ENCODE data around the gene PSTPIP2. TPM values are rescaled to one million over a fixed set of nuclear protein-coding genes. Genes with fewer than 3 reads are reported as not detected.
"Not testable (repeated sequence)": the region's sequence is repeated elsewhere in the genome, so short reads cannot be mapped to it uniquely, and the experiment has no call there.

The PSTPIP2 gene
- total RNA-seq, 3 donors from 2014 or later (not counting 1 experiment from before 2014, with no cell fraction given) = 34.7 to 55.0 (median 46.9) TPM

- no peak for TF ChIP-seq CTCF (IDR thresholded peaks at IDR 0.05)
- intact Hi-C loops (cut with micrococcal nuclease) = no loop called here
- Histone ChIP-seq H3K36me3 (ENCODE audit: control insufficient read depth, insufficient read depth, low read length) (no peaks in the 10 kb centered on the region), H3K27me3 (ENCODE audit: control insufficient read depth, insufficient read depth, low read length) (no peaks in the 10 kb centered on the region), H3K9me3 (ENCODE audit: control insufficient read depth, insufficient read depth, low read length) (no peaks in the 10 kb centered on the region), H3K4me1 (ENCODE audit: control insufficient read depth, insufficient read depth, low read length) (peaks cover 15% of the 10 kb centered on the region), H3K4me3 (ENCODE audit: low read length) (no peak overlapping the region), H3K27ac (ENCODE audit: low read length) (peak overlapping the region; percentile 56)
- peak overlapping the region; percentile 85 to 90 for H3K27ac Mint-ChIP-seq
- peaks cover 6 to 8% of the 10 kb centered on the region in 2 donors for H3K9me3 Mint-ChIP-seq
- peak; percentile 59 to 69 (median 67) for ATAC-seq
- H3K4me1 Mint-ChIP-seq = peaks cover 28 to 44% of the 10 kb centered on the region in 2 donors
- no peaks in the 10 kb centered on the region for H3K27me3 Mint-ChIP-seq (ENCODE audit: low read depth in 2 of 2)
- peak in 1 of 2 donors; percentile 54 for DNase-seq
- H3K36me3 Mint-ChIP-seq = peaks cover 21% of the 10 kb centered on the region
- 53% methylated on average over 3 of the region's 3 CpGs for WGBS (ENCODE audit: insufficient coverage)
- H3K4me3 Mint-ChIP-seq = peak overlapping the region; percentile 65
Measured at GRCh38 chr18:45998244-45998643, 73.8 kb downstream of the PSTPIP2 start.

- Histone ChIP-seq H3K27me3 (ENCODE audit: control insufficient read depth, insufficient read depth, low read length) (no peaks in the 10 kb centered on the region), H3K4me3 (ENCODE audit: low read length) (no peak overlapping the region), H3K4me1 (ENCODE audit: control insufficient read depth, insufficient read depth, low read length) (peaks cover 15% of the 10 kb centered on the region), H3K27ac (ENCODE audit: low read length) (peak overlapping the region; percentile 56), H3K36me3 (ENCODE audit: control insufficient read depth, insufficient read depth, low read length) (no peaks in the 10 kb centered on the region), H3K9me3 (ENCODE audit: control insufficient read depth, insufficient read depth, low read length) (no peaks in the 10 kb centered on the region)
- H3K36me3 Mint-ChIP-seq = peaks cover 17% of the 10 kb centered on the region
- H3K4me1 Mint-ChIP-seq = peaks cover 22 to 39% of the 10 kb centered on the region in 2 donors
- peak overlapping the region; percentile 65 for H3K4me3 Mint-ChIP-seq
- peaks cover 6 to 8% of the 10 kb centered on the region in 2 donors for H3K9me3 Mint-ChIP-seq
- H3K27ac Mint-ChIP-seq = peak overlapping the region; percentile 85 to 90
- H3K27me3 Mint-ChIP-seq (ENCODE audit: low read depth in 2 of 2) = no peaks in the 10 kb centered on the region
- WGBS (ENCODE audit: insufficient coverage) = 21% methylated on average over 8 of the region's 8 CpGs
- DNase-seq = peak in 1 of 2 donors; percentile 47
- intact Hi-C loops (cut with micrococcal nuclease) = no loop called here
- no peak for TF ChIP-seq CTCF (IDR thresholded peaks at IDR 0.05)
- ATAC-seq = peak; percentile 61 to 66 (median 63)
Measured at GRCh38 chr18:45997700-45998151, 74.3 kb downstream of the PSTPIP2 start.

GRCh38 chr18:45995461-45995860, 76.6 kb downstream of the PSTPIP2 start:
- Mint-ChIP-seq H3K27ac (peak overlapping the region in 1 of 2 donors; percentile 46), H3K4me1 (peaks cover 12 to 20% of the 10 kb centered on the region in 2 donors), H3K4me3 (no peak overlapping the region), H3K36me3 (peaks cover 8% of the 10 kb centered on the region), H3K9me3 (no peaks in the 10 kb centered on the region), H3K27me3 (ENCODE audit: low read depth in 2 of 2) (no peaks in the 10 kb centered on the region)
- WGBS (ENCODE audit: insufficient coverage) = 100% methylated on average over 3 of the region's 3 CpGs
- no peak for TF ChIP-seq CTCF (IDR thresholded peaks at IDR 0.05)
- Histone ChIP-seq H3K9me3 (ENCODE audit: control insufficient read depth, insufficient read depth, low read length) (no peaks in the 10 kb centered on the region), H3K36me3 (ENCODE audit: control insufficient read depth, insufficient read depth, low read length) (no peaks in the 10 kb centered on the region), H3K4me3 (ENCODE audit: low read length) (no peak overlapping the region), H3K4me1 (ENCODE audit: control insufficient read depth, insufficient read depth, low read length) (peaks cover 15% of the 10 kb centered on the region), H3K27ac (ENCODE audit: low read length) (no peak overlapping the region), H3K27me3 (ENCODE audit: control insufficient read depth, insufficient read depth, low read length) (no peaks in the 10 kb centered on the region)
- intact Hi-C loops (cut with micrococcal nuclease) = no loop called here
- ATAC-seq (no peak), DNase-seq (no peak)

GRCh38 chr18:45993438-45993837, 78.6 kb downstream of the PSTPIP2 start:
- DNase-seq (no peak), ATAC-seq (no peak)
- no peaks in the 10 kb centered on the region for H3K27me3 Mint-ChIP-seq (ENCODE audit: low read depth in 2 of 2)
- 95% methylated on average over 4 of the region's 4 CpGs for WGBS (ENCODE audit: insufficient coverage)
- H3K9me3 ChIP-seq (ENCODE audit: control insufficient read depth, insufficient read depth, low read length) = no peaks in the 10 kb centered on the region
- no peak overlapping the region for H3K27ac Mint-ChIP-seq
- H3K4me1 ChIP-seq (ENCODE audit: control insufficient read depth, insufficient read depth, low read length) = peaks cover 12% of the 10 kb centered on the region
- H3K4me3 Mint-ChIP-seq = no peak overlapping the region
- peaks cover 5 to 7% of the 10 kb centered on the region in 2 donors for H3K4me1 Mint-ChIP-seq
- H3K9me3 Mint-ChIP-seq = no peaks in the 10 kb centered on the region
- H3K36me3 Mint-ChIP-seq = peaks cover 16% of the 10 kb centered on the region
- no peak overlapping the region for H3K27ac ChIP-seq (ENCODE audit: low read length)
- no peaks in the 10 kb centered on the region for H3K27me3 ChIP-seq (ENCODE audit: control insufficient read depth, insufficient read depth, low read length)
- TF ChIP-seq CTCF (IDR thresholded peaks at IDR 0.05) = no peak
- H3K36me3 ChIP-seq (ENCODE audit: control insufficient read depth, insufficient read depth, low read length) = peaks cover 3% of the 10 kb centered on the region
- no peak overlapping the region for H3K4me3 ChIP-seq (ENCODE audit: low read length)
- intact Hi-C loops (cut with micrococcal nuclease) = no loop called here

- H3K9me3 ChIP-seq (ENCODE audit: control insufficient read depth, insufficient read depth, low read length); H3K9me3 Mint-ChIP-seq; H3K27me3 ChIP-seq (ENCODE audit: control insufficient read depth, insufficient read depth, low read length); H3K27me3 Mint-ChIP-seq (ENCODE audit: low read depth in 2 of 2); H3K4me1 ChIP-seq (ENCODE audit: control insufficient read depth, insufficient read depth, low read length); H3K27ac Mint-ChIP-seq; H3K4me3 Mint-ChIP-seq; H3K4me3 ChIP-seq (ENCODE audit: low read length); DNase-seq; H3K36me3 ChIP-seq (ENCODE audit: control insufficient read depth, insufficient read depth, low read length); intact Hi-C loops (cut with micrococcal nuclease); ATAC-seq; H3K4me1 Mint-ChIP-seq; H3K27ac ChIP-seq (ENCODE audit: low read length): not testable (repeated sequence)
- peaks cover 16% of the 10 kb centered on the region for H3K36me3 Mint-ChIP-seq
- WGBS (ENCODE audit: insufficient coverage) = 91% methylated on average over 6 of the region's 6 CpGs
Measured at GRCh38 chr18:45992527-45992926, 79.5 kb downstream of the PSTPIP2 start.

Measured in natural killer cell (primary cell).